ENCODE measurements around the gene PPP1R7. TPM values are rescaled to one million over a fixed set of nuclear protein-coding genes. Genes with fewer than 3 reads are reported as not detected.

The PPP1R7 gene
- total RNA-seq, 4 donors from 2014 or later: 37.8 to 104 (median 44.4) TPM

GRCh38 chr2:241215421-241215820 lies 65.2 kb downstream of the PPP1R7 start:
- Histone ChIP-seq H3K9me3 (no peaks in the 10 kb centered on the region), H3K4me3 (no peak overlapping the region), H3K27ac (no peak overlapping the region), H3K4me1 (peaks cover 16% of the 10 kb centered on the region), H3K27me3 (no peaks in the 10 kb centered on the region), H3K36me3 (no peaks in the 10 kb centered on the region)
- no peak for DNase-seq (ENCODE audit: low spot score in 2 of 2)
- WGBS: no CpG with 5 or more reads among the region's 9 CpGs
- TF ChIP-seq POLR2AphosphoS5 (IDR thresholded peaks at IDR 0.05) (no peak), POLR2A (IDR thresholded peaks at IDR 0.05) (no peak)

GRCh38 chr2:241216211-241216761 lies 66.0 kb downstream of the PPP1R7 start:
- H3K4me3 ChIP-seq: no peak overlapping the region
- no peak for TF ChIP-seq EP300 (IDR thresholded peaks at IDR 0.05)
- no peak for TF ChIP-seq POLR2A (IDR thresholded peaks at IDR 0.05)
- TF ChIP-seq, protein P1, sequence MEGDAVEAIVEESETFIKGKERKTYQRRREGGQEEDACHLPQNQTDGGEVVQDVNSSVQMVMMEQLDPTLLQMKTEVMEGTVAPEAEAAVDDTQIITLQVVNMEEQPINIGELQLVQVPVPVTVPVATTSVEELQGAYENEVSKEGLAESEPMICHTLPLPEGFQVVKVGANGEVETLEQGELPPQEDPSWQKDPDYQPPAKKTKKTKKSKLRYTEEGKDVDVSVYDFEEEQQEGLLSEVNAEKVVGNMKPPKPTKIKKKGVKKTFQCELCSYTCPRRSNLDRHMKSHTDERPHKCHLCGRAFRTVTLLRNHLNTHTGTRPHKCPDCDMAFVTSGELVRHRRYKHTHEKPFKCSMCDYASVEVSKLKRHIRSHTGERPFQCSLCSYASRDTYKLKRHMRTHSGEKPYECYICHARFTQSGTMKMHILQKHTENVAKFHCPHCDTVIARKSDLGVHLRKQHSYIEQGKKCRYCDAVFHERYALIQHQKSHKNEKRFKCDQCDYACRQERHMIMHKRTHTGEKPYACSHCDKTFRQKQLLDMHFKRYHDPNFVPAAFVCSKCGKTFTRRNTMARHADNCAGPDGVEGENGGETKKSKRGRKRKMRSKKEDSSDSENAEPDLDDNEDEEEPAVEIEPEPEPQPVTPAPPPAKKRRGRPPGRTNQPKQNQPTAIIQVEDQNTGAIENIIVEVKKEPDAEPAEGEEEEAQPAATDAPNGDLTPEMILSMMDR (IDR thresholded peaks at IDR 0.05): no peak
- TF ChIP-seq POLR2AphosphoS5 (IDR thresholded peaks at IDR 0.05): no peak
- DNase-seq (ENCODE audit: low spot score in 2 of 2): no peak
- H3K27me3 ChIP-seq: no peaks in the 10 kb centered on the region
- peaks cover 16% of the 10 kb centered on the region for H3K4me1 ChIP-seq
- 50% methylated on average over 13 of the region's 14 CpGs for WGBS
- no peaks in the 10 kb centered on the region for H3K9me3 ChIP-seq
- no peaks in the 10 kb centered on the region for H3K36me3 ChIP-seq
- H3K27ac ChIP-seq: no peak overlapping the region

DNA sequence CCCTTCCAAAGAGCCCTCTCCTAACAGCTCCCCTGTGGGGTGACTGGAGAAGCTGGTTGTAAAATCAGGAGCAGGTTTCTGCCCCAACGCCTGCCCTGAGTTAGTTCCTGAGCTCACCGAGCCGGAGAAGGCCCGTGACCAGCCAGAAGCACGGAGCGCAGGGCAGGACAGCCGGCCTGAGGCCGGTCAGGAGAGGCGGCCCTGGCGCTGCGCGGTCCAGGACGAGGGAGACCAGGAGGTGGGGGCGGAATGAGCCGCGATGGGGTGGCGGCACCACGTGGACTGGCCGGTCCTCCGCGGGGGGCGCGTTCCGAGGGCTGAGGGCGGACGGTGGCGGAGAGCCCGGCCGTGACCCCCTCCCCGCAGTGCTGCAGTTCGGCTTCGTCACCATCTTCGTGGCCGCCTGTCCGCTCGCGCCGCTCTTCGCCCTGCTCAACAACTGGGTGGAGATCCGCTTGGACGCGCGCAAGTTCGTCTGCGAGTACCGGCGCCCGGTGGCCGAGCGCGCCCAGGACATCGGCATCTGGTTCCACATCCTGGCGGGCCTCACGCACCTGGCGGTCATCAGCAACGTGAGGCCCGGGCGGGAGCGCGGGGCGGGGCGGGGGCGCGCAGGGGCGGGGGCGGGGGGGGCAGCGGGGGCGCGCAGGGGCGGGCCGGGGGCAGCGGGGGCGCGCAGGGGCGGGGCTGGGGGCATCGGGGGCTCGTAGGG lies 67.2 kb downstream of the PPP1R7 start:
- peak overlapping the region; percentile 84 for H3K27ac ChIP-seq
- TF ChIP-seq, protein P1 (IDR thresholded peaks at IDR 0.05): peak in 1 of 2 donors; percentile 2
- TF ChIP-seq POLR2AphosphoS5 (IDR thresholded peaks at IDR 0.05): no peak
- H3K9me3 ChIP-seq: no peaks in the 10 kb centered on the region
- no peaks in the 10 kb centered on the region for H3K36me3 ChIP-seq
- H3K4me3 ChIP-seq: peak overlapping the region; percentile 52
- 0% methylated on average over 4 of the region's 77 CpGs for WGBS
- no peaks in the 10 kb centered on the region for H3K27me3 ChIP-seq
- H3K4me1 ChIP-seq: peaks cover 16% of the 10 kb centered on the region
- peak in 1 of 2 donors; percentile 83 for DNase-seq (ENCODE audit: low spot score in 2 of 2)

DNA sequence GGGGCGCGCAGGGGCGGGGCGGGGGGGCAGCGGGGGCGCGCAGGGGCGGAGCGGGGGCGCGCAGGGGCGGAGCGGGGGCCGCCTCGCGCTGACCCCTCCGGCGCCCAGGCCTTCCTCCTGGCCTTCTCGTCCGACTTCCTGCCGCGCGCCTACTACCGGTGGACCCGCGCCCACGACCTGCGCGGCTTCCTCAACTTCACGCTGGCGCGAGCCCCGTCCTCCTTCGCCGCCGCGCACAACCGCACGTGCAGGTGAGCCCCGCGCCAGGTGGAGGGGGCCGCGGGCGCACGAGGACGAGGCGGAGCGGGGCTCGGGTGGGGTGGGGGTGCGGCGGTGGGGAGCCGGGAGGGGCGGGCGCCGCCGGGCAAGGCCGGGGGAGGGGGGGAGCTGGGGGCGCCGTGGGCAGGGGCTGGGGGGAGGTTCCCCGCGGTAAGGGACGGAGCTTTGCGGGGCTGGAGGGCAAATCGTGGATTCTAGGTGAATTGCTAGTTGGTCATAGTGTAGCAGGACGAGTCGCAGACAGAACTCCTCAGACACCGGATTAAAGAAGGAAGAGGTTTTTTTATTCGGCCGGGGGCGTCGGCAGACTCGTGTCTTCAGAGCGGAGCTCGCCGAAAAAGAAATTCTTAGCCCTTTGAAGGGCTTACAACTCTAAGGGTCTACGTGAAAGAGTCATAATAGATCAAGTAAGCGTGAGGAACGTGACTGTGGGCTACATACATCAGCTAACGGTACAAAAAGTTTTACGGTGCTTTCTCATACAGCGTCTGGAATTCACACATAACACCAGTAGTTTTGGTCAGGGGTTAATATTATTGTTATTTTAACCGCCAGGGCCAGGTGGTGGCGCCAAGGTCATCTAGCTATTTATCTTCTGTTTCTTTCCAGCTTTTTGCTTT lies 68.1 kb downstream of the PPP1R7 start:
- H3K36me3 ChIP-seq: no peaks in the 10 kb centered on the region
- WGBS: 2% methylated on average over 26 of the region's 83 CpGs
- no peaks in the 10 kb centered on the region for H3K9me3 ChIP-seq
- H3K27me3 ChIP-seq: no peaks in the 10 kb centered on the region
- peaks cover 16% of the 10 kb centered on the region for H3K4me1 ChIP-seq
- DNase-seq (ENCODE audit: low spot score in 2 of 2): no peak
- TF ChIP-seq POLR2A (IDR thresholded peaks at IDR 0.05): no peak
- TF ChIP-seq, protein P1 (IDR thresholded peaks at IDR 0.05): peak in 1 of 2 donors; percentile 22
- no peak for TF ChIP-seq EP300 (IDR thresholded peaks at IDR 0.05)
- no peak for TF ChIP-seq POLR2AphosphoS5 (IDR thresholded peaks at IDR 0.05)
- peak overlapping the region; percentile 66 for H3K4me3 ChIP-seq
- H3K27ac ChIP-seq: no peak overlapping the region

GRCh38 chr2:241219030-241219382 lies 68.7 kb downstream of the PPP1R7 start:
- DNase-seq (ENCODE audit: low spot score in 2 of 2): no peak
- Histone ChIP-seq H3K36me3 (no peaks in the 10 kb centered on the region), H3K4me1 (peaks cover 17% of the 10 kb centered on the region), H3K27ac (no peak overlapping the region), H3K27me3 (no peaks in the 10 kb centered on the region), H3K9me3 (no peaks in the 10 kb centered on the region), H3K4me3 (peak overlapping the region; percentile 66)
- 58% methylated on average over 4 of the region's 4 CpGs for WGBS
- TF ChIP-seq, protein P1 (IDR thresholded peaks at IDR 0.05): no peak
- TF ChIP-seq POLR2AphosphoS5 (IDR thresholded peaks at IDR 0.05) (no peak), POLR2A (IDR thresholded peaks at IDR 0.05) (no peak), EP300 (IDR thresholded peaks at IDR 0.05) (no peak)
